Adrenal gland (tissue), 12 donors: ENCODE measurements around the gene KIAA1614. TPM values are rescaled to one million over a fixed set of nuclear protein-coding genes. Genes with fewer than 3 reads are reported as not detected.
A peak's percentile ranks its signal among the peaks of the same experiment; 100 is the strongest.

ENCODE experiments used
- DNase-seq, 7 donors: peaks; one replicate each; pipeline ENCODE4 v3.0.0-alpha.2; 2019 to 2020
- H3K27ac ChIP-seq, 5 donors: fragments of 200-600 bp; sonication (generic) in 4 of 5; 1 replicate in 3 of 5; 2 replicates in 2 of 5; pipeline versions ENCODE4 v1.5.1 to v1.8.0; 2016 to 2020; ENCODE audit warnings: mild to moderate bottlenecking in 1 of 5
- H3K27me3 ChIP-seq: fragments of 200-600 bp; 2 replicates; pipeline ENCODE4 v1.8.0; 2021
- H3K36me3 ChIP-seq, 2 donors: fragments of 200-600 bp; replicated peaks in 1 of 2; 1 replicate in 1 of 2; 2 replicates in 1 of 2; pipeline versions ENCODE4 v1.5.1 to v1.8.0; 2018 to 2022
- H3K4me1 ChIP-seq, 2 donors: fragments of 200-600 bp; replicated peaks in 1 of 2; 1 replicate in 1 of 2; 2 replicates in 1 of 2; pipeline versions ENCODE4 v1.5.1 to v1.8.0; 2018 to 2021
- H3K4me3 ChIP-seq, 4 donors: fragments of 200-600 bp; sonication (generic) in 3 of 4; one replicate each; pipeline ENCODE4 v1.5.1; 2016 to 2018
- H3K9me3 ChIP-seq, 3 donors: fragments of 200-600 bp; sonication (generic) in 1 of 3; replicated peaks in 1 of 3; 1 replicate in 2 of 3; 2 replicates in 1 of 3; pipeline versions ENCODE4 v1.5.1 to v1.8.0; 2016 to 2021
- POLR2A ChIP-seq, 2 donors: fragments of 450-650 bp; IDR thresholded peaks; one replicate each; pipeline ENCODE4 v1.6.1; 2017; ENCODE audit warnings: antibody characterized with exemption in 2 of 2, mild to moderate bottlenecking in 2 of 2, moderate library complexity in 1 of 2
- WGBS, 4 donors: extraction: QIAGEN DNeasy Blood & Tissue Kit in 2 of 4; methylation state at CpG; one replicate each; pipeline versions ENCODE4 v1.1.5 to v1.1.7; 2013 to 2017; 5-methylcytosine and 5-hydroxymethylcytosine counted together
- intact Hi-C, 2 donors: fragments of 100-400 bp; cut with DNase I; formaldehyde crosslinking; loops; one replicate each; pipeline versions ENCODE4 v1.14.1 to v1.15.0; 2022 to 2023
- polyA plus RNA-seq, 3 donors: library from polyadenylated mRNA; stranded (reverse); fragments of 200-250 nt in 2 of 3; fragments of 350-450 nt in 1 of 3; fragmentation: Illumina TruSeq in 1 of 3; extraction: RNeasy Lipid Tissue Mini Kit (QIAGEN cat#74804) in 1 of 3; gene quantifications; one replicate each; pipeline ENCODE4 v1.2.3, GENCODE V29; 2013 to 2014
- total RNA-seq, 9 donors: library from RNA; depleted of rRNA in 4 of 9; stranded (reverse); fragments of >200 nt in 4 of 9; fragments of 120-200 nt in 1 of 9; fragmentation: NEBNext Ultra II Directional in 1 of 9; extraction: Animal tissue kit (Norgen Biotek cat#: 25700) in 1 of 9; gene quantifications; one replicate each; pipeline versions ENCODE4 v1.1.0 to v1.2.4, GENCODE V29; 2013 to 2023
- TF ChIP-seq, protein P1 (sequence below), 6 experiments: fragments of 450-650 bp in 4 of 6; fragments of 200-600 bp in 2 of 6; sonication (generic) in 1 of 6; IDR thresholded peaks; 1 replicate in 5 of 6; 2 replicates in 1 of 6; pipeline versions ENCODE4 v1.5.1 to v1.8.0; 2016 to 2021; ENCODE audit warnings: antibody characterized with exemption in 6 of 6, mild to moderate bottlenecking in 2 of 6, moderate library complexity in 1 of 6
- donor health status: healthy with polysubstance abuse.
- donor health status: Bipolar disorder and iron deficiency.
- donor health status: DM: yes; HTN: yes; CAD: no.
- donor health status: DM: no; HTN: no; CAD: no.
- donor health status: DM: no; HTN: no; CAD: no.
- donor health status: DM: yes; HTN: yes; CAD: no.

The KIAA1614 gene
- total and polyA plus RNA-seq, 12 donors, result 0.18 to 6.9 (median 1.2) TPM

GRCh38 chr1:180896161-180896560 lies 16.5 kb upstream of the KIAA1614 start:
- intact Hi-C loops, result loop anchor here in 1 of 2 donors (10.0 kb wide), 1 partner anchor 269 kb away; no protein-coding TSS in a partner anchor
- H3K27ac ChIP-seq, result no peak overlapping the region
- H3K36me3 ChIP-seq, result no peaks in the 10 kb centered on the region
- no peaks in the 10 kb centered on the region for H3K27me3 ChIP-seq
- 94 to 97% (median 95%) methylated on average over 3 of the region's 3 CpGs for WGBS, 4 donors
- DNase-seq, result no peak
- no peak for TF ChIP-seq POLR2A (IDR thresholded peaks at IDR 0.05)
- TF ChIP-seq, protein P1, sequence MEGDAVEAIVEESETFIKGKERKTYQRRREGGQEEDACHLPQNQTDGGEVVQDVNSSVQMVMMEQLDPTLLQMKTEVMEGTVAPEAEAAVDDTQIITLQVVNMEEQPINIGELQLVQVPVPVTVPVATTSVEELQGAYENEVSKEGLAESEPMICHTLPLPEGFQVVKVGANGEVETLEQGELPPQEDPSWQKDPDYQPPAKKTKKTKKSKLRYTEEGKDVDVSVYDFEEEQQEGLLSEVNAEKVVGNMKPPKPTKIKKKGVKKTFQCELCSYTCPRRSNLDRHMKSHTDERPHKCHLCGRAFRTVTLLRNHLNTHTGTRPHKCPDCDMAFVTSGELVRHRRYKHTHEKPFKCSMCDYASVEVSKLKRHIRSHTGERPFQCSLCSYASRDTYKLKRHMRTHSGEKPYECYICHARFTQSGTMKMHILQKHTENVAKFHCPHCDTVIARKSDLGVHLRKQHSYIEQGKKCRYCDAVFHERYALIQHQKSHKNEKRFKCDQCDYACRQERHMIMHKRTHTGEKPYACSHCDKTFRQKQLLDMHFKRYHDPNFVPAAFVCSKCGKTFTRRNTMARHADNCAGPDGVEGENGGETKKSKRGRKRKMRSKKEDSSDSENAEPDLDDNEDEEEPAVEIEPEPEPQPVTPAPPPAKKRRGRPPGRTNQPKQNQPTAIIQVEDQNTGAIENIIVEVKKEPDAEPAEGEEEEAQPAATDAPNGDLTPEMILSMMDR (IDR thresholded peaks at IDR 0.05), result no peak
- no peak overlapping the region for H3K4me3 ChIP-seq
- H3K9me3 ChIP-seq, result no peaks in the 10 kb centered on the region
- H3K4me1 ChIP-seq, result no peaks in the 10 kb centered on the region

- 54 to 65% (median 63%) methylated on average over 5 of the region's 5 CpGs for WGBS, 4 donors
- Histone ChIP-seq H3K4me3 (no peak overlapping the region), H3K27ac (no peak overlapping the region), H3K4me1 (no peaks in the 10 kb centered on the region), H3K36me3 (no peaks in the 10 kb centered on the region), H3K9me3 (no peaks in the 10 kb centered on the region), H3K27me3 (no peaks in the 10 kb centered on the region)
- peak in 1 of 7 donors; percentile 4 for DNase-seq
- TF ChIP-seq, protein P1 (IDR thresholded peaks at IDR 0.05), result no peak
- TF ChIP-seq POLR2A (IDR thresholded peaks at IDR 0.05), result no peak
- intact Hi-C loops, result loop anchor here in 1 of 2 donors (10.0 kb wide), 1 partner anchor 266 kb away; no protein-coding TSS in a partner anchor
Observed at GRCh38 chr1:180898441-180899219, 14.1 kb upstream of the KIAA1614 start.

GRCh38 chr1:180899262-180899661 lies 13.4 kb upstream of the KIAA1614 start:
- no peak overlapping the region for H3K4me3 ChIP-seq
- H3K9me3 ChIP-seq, result no peaks in the 10 kb centered on the region
- TF ChIP-seq, protein P1 (IDR thresholded peaks at IDR 0.05), result no peak
- no peak for TF ChIP-seq POLR2A (IDR thresholded peaks at IDR 0.05)
- no peak overlapping the region for H3K27ac ChIP-seq
- H3K4me1 ChIP-seq, result no peaks in the 10 kb centered on the region
- no peaks in the 10 kb centered on the region for H3K36me3 ChIP-seq
- no peak for DNase-seq
- H3K27me3 ChIP-seq, result no peaks in the 10 kb centered on the region
- intact Hi-C loops, result loop anchor here in 1 of 2 donors (10.0 kb wide), 1 partner anchor 266 kb away; no protein-coding TSS in a partner anchor
- 87 to 95% (median 92%) methylated on average over 2 to 7 of the region's 7 CpGs for WGBS, 4 donors

GRCh38 chr1:180901076-180901990 lies 11.4 kb upstream of the KIAA1614 start:
- WGBS, 4 donors, result 79 to 85% (median 81%) methylated on average over 13 of the region's 13 CpGs
- no peak overlapping the region for H3K4me3 ChIP-seq
- DNase-seq, result no peak

More at GRCh38 chr1:180901076-180901990, 11.4 kb upstream of the KIAA1614 start:
- TF ChIP-seq, protein P1 (IDR thresholded peaks at IDR 0.05), result no peak
- no peak for TF ChIP-seq POLR2A (IDR thresholded peaks at IDR 0.05)
- intact Hi-C loops, result no loop called here
- H3K27me3 ChIP-seq, result no peaks in the 10 kb centered on the region
- no peak overlapping the region for H3K27ac ChIP-seq
- no peaks in the 10 kb centered on the region for H3K4me1 ChIP-seq
- H3K36me3 ChIP-seq, result no peaks in the 10 kb centered on the region
- no peaks in the 10 kb centered on the region for H3K9me3 ChIP-seq
